HepG2 (cell line): Measurements from ENCODE around the gene TENT4B. TPM values are rescaled to one million over a fixed set of nuclear protein-coding genes. Genes with fewer than 3 reads are reported as not detected.

ENCODE experiments used
- ATAC-seq: fragments of 200-7000 bp; cut with Tn5 transposase; 3 replicates; pipeline ENCODE4 v1.9.1; 2020; ENCODE audit warnings: mild to moderate bottlenecking, moderate library complexity
- BruUV-seq: library from RNA; stranded (reverse); fragments of 400-500 nt; replicated peaks from 2 replicates; lab custom pipeline; 2021; lab: Mats Ljungman, UMichigan
- CTCF ChIA-PET: fragments of 300-600 bp; formaldehyde crosslinking; extraction: SDS; loops from one replicate; lab custom pipeline; 2021; ENCODE audit warnings: low total read pairs, inconsistent platforms, low intra/inter-chr PET ratio; lab: Yijun Ruan, JAX
- POLR2A ChIA-PET: fragments of 350-600 bp; sonication (Branson Sonifier 250); formaldehyde crosslinking; loops from one replicate; lab custom pipeline; 2020; ENCODE audit warnings: antibody characterized with exemption, inconsistent platforms; lab: Yijun Ruan, JAX
- DNase-seq: peaks from one replicate; pipeline ENCODE4 v3.0.0-alpha.2; 2015; ENCODE audit warnings: low spot score
- FAIRE-seq: peaks from 3 replicates; lab custom pipeline; 2011; peaks lifted over from hg19 to GRCh38; lab: Jason Lieb, UNC
- H2AFZ ChIP-seq: one replicate; pipeline ENCODE4 v1.6.1; 2011; ENCODE audit warnings: low read length, inconsistent platforms
- H3K27ac ChIP-seq: fragments of 300-600 bp; 3 replicates; pipeline ENCODE4 v1.8.0; 2011; ENCODE audit warnings: mixed run types, mild to moderate bottlenecking, mixed read lengths, low read length, inconsistent platforms; ENCODE audit not compliant: insufficient read depth; ENCODE audit errors: extremely low read length
- H3K27me3 ChIP-seq, 2 experiments: fragments of 200-600 bp in 1 of 2; 2 replicates in 1 of 2; 3 replicates in 1 of 2; pipeline versions ENCODE4 v1.6.0 to v1.8.0; 2011; ENCODE audit warnings: low read length in 2 of 2, mild to moderate bottlenecking in 2 of 2, moderate library complexity in 2 of 2, inconsistent platforms in 1 of 2; ENCODE audit not compliant: insufficient read depth in 2 of 2, control insufficient read depth in 1 of 2
- H3K36me3 ChIP-seq, 2 experiments: fragments of 200-600 bp in 1 of 2; replicated peaks in 1 of 2; 2 replicates in 1 of 2; 3 replicates in 1 of 2; pipeline versions ENCODE4 v1.5.1 to v1.8.0; 2011; ENCODE audit warnings: low read length in 2 of 2, inconsistent platforms in 1 of 2; ENCODE audit not compliant: insufficient read depth in 2 of 2, control insufficient read depth in 1 of 2
- H3K4me1 ChIP-seq: 2 replicates; pipeline ENCODE4 v1.5.1; 2012; ENCODE audit warnings: low read length, inconsistent platforms; ENCODE audit not compliant: insufficient read depth
- H3K4me2 ChIP-seq: 2 replicates; pipeline ENCODE4 v1.6.0; 2011; ENCODE audit warnings: low read depth, low read length, inconsistent platforms
- H3K4me3 ChIP-seq, 3 experiments: fragments of 200-600 bp in 1 of 3; sonication (generic), shearing (Covaris generic) in 1 of 3; replicated peaks in 1 of 3; 2 replicates each; pipeline ENCODE4 v1.5.1; 2011 to 2016; ENCODE audit warnings: low read length in 3 of 3, inconsistent platforms in 2 of 3, low read depth in 2 of 3, mild to moderate bottlenecking in 2 of 3, control low read depth in 1 of 3, mixed read lengths in 1 of 3; ENCODE audit not compliant: insufficient read depth in 1 of 3
- H3K79me2 ChIP-seq: one replicate; pipeline ENCODE4 v1.6.1; 2011; ENCODE audit warnings: low read length, inconsistent platforms; ENCODE audit not compliant: insufficient read depth
- H3K9ac ChIP-seq: 2 replicates; pipeline ENCODE4 v1.6.0; 2011; ENCODE audit warnings: mild to moderate bottlenecking, low read depth, low read length, inconsistent platforms; ENCODE audit not compliant: insufficient read depth
- H3K9me3 ChIP-seq: 2 replicates; pipeline ENCODE4 v1.5.1; 2012; ENCODE audit warnings: mild to moderate bottlenecking, low read length
- H4K20me1 ChIP-seq: 2 replicates; pipeline ENCODE4 v1.6.0; 2011; ENCODE audit warnings: inconsistent platforms, mild to moderate bottlenecking, low read length, moderate library complexity; ENCODE audit not compliant: insufficient read depth
- ATRX ChIP-seq: sonication (generic); formaldehyde crosslinking; IDR thresholded peaks from 2 replicates; pipeline ENCODE4 v1.4.0; 2020; ENCODE audit warnings: missing genetic modification reagents, borderline replicate concordance
- CEBPZ ChIP-seq: IDR thresholded peaks from 2 replicates; pipeline ENCODE4 v1.6.1; 2012; ENCODE audit warnings: low read length, improper control_type of control experiment
- HOXA9 ChIP-seq: sonication (generic); formaldehyde crosslinking; IDR thresholded peaks from 2 replicates; pipeline ENCODE4 v1.8.1; 2022; ENCODE audit warnings: missing genetic modification reagents, mild to moderate bottlenecking, moderate library complexity, borderline replicate concordance
- IRF2 ChIP-seq: IDR thresholded peaks from 2 replicates; pipeline ENCODE4 v1.6.1; 2018; ENCODE audit warnings: missing genetic modification reagents, missing compliant biosample characterization
- KLF16 ChIP-seq, 2 experiments: sonication (generic) in 1 of 2; formaldehyde crosslinking in 1 of 2; IDR thresholded peaks; 2 replicates each; pipeline versions ENCODE4 v1.6.1 to v1.8.0; 2016 to 2023; ENCODE audit warnings: missing genetic modification reagents in 2 of 2, missing compliant biosample characterization in 1 of 2
- NFE2L2 ChIP-seq: fragments of 150-350 bp; IDR thresholded peaks from 2 replicates; pipeline ENCODE4 v1.6.1; 2014; ENCODE audit warnings: low read length
- PRDM4 ChIP-seq: sonication (generic); formaldehyde crosslinking; IDR thresholded peaks from 2 replicates; pipeline ENCODE4 v1.9.0; 2021; ENCODE audit warnings: missing genetic modification reagents, borderline replicate concordance
- SNAPC2 ChIP-seq: sonication (generic); formaldehyde crosslinking; IDR thresholded peaks from 2 replicates; pipeline ENCODE4 v1.8.1; 2022; ENCODE audit warnings: mild to moderate bottlenecking, missing genetic modification reagents
- XRCC5 ChIP-seq: fragments of 200-400 bp; formaldehyde crosslinking; optimal IDR thresholded peaks from 2 replicates; pipeline ENCODE3; 2017; ENCODE audit warnings: mild to moderate bottlenecking, low read length
- ZNF121 ChIP-seq: sonication (generic); formaldehyde crosslinking; IDR thresholded peaks from 2 replicates; pipeline ENCODE4 v1.5.0; 2020; ENCODE audit warnings: mild to moderate bottlenecking, missing genetic modification reagents
- ZNF136 ChIP-seq: sonication (generic); formaldehyde crosslinking; IDR thresholded peaks from 2 replicates; pipeline ENCODE4 v1.8.1; 2022; ENCODE audit warnings: low read depth, mild to moderate bottlenecking, moderate library complexity, missing genetic modification reagents
- ZNF276 ChIP-seq: sonication (generic); formaldehyde crosslinking; IDR thresholded peaks from 2 replicates; pipeline ENCODE4 v1.4.0; 2020; ENCODE audit warnings: mild to moderate bottlenecking, low read depth, missing genetic modification reagents
- ZNF329 ChIP-seq: sonication (generic); formaldehyde crosslinking; IDR thresholded peaks from 2 replicates; pipeline ENCODE4 v1.9.0; 2021; ENCODE audit warnings: low read depth, mild to moderate bottlenecking, missing genetic modification reagents
- ZNF33B ChIP-seq: sonication (generic); formaldehyde crosslinking; IDR thresholded peaks from 2 replicates; pipeline ENCODE4 v1.5.1; 2020; ENCODE audit warnings: mild to moderate bottlenecking, missing genetic modification reagents
- ZNF550 ChIP-seq: sonication (generic); formaldehyde crosslinking; IDR thresholded peaks from 2 replicates; pipeline ENCODE4 v1.4.0; 2020; ENCODE audit warnings: mild to moderate bottlenecking, missing genetic modification reagents, borderline replicate concordance
- ZNF616 ChIP-seq: sonication (generic); formaldehyde crosslinking; IDR thresholded peaks from 2 replicates; pipeline ENCODE4 v1.5.0; 2020; ENCODE audit warnings: low read depth, mild to moderate bottlenecking, missing genetic modification reagents
- ZNF629 ChIP-seq: sonication (generic); formaldehyde crosslinking; conservative IDR thresholded peaks from 2 replicates; pipeline ENCODE4 v1.5.0; 2020; ENCODE audit warnings: missing genetic modification reagents
- ZNF777 ChIP-seq: sonication (generic); formaldehyde crosslinking; IDR thresholded peaks from 2 replicates; pipeline ENCODE4 v1.4.0; 2020; ENCODE audit warnings: missing genetic modification reagents
- WGBS: methylation state at CpG from one replicate; pipeline ENCODE4 v1.1.6; 2017; ENCODE audit warnings: low lambda C conversion rate; 5-methylcytosine and 5-hydroxymethylcytosine counted together
- in situ Hi-C: cut with HindIII; loops from 2 replicates; pipeline ENCODE4 v1.10.0; 2017; ENCODE audit warnings: low pct_unique_long_range_greater_than_20kb; ENCODE audit not compliant: extremely low pct_ligation_motif_present
- intact Hi-C: fragments of 100-400 bp; cut with micrococcal nuclease; formaldehyde crosslinking; loops from one replicate; pipeline ENCODE4 v1.10.0; 2022; ENCODE audit not compliant: unreplicated experiment
- polyA plus RNA-seq, 8 experiments: library from polyadenylated mRNA; depleted of rRNA in 3 of 8; stranded (reverse) in 7 of 8; unstranded in 1 of 8; fragments of >200 nt; fragmentation: Illumina TruSeq in 4 of 8; extraction: Trizol in 4 of 8; gene quantifications; 2 replicates each; pipeline versions ENCODE4 v1.2.1 to v1.2.3, GENCODE V29; 2011 to 2016; ENCODE audit warnings: low read depth in 4 of 8, missing spikeins in 1 of 8, mixed read lengths in 1 of 8; ENCODE audit not compliant: insufficient read depth in 1 of 8
- total RNA-seq, 5 experiments: library from RNA; depleted of rRNA; stranded (reverse); fragments of >200 nt; fragmentation: Illumina TruSeq; extraction: Trizol; gene quantifications; 2 replicates each; pipeline ENCODE4 v1.2.3, GENCODE V29; 2016; ENCODE audit warnings: low read depth in 1 of 5

The TENT4B gene
- total and polyA plus RNA-seq, 2 of the 13 experiments (the other 11 are each of a cell fraction or from before 2014, with no cell fraction given): 15.0 to 32.8 TPM

GRCh38 chr16:50253514-50253910 is 100.4 kb downstream of the TENT4B start:
- Histone ChIP-seq H2AFZ (no peak overlapping the region), H3K9ac (no peak overlapping the region), H3K4me2 (no peak overlapping the region), H3K4me1 (no peaks in the 10 kb centered on the region), H3K4me3 (no peak overlapping the region), H3K79me2 (no peaks in the 10 kb centered on the region), H4K20me1 (no peaks in the 10 kb centered on the region), H3K27me3 (0 out of 5 replicates have a peak, but pooled peaks cover 0 to 10% of the 10 kb centered on the region in 2 experiments), H3K27ac (no peak overlapping the region), H3K36me3 (no peaks in the 10 kb centered on the region), H3K9me3 (no peaks in the 10 kb centered on the region)
- no peak for DNase-seq
- TF ChIP-seq HOXA9 (CRISPR knock-in tag): no peak
- no peak for TF ChIP-seq ZNF616
- no peak for TF ChIP-seq ZNF329
- TF ChIP-seq CEBPZ: no peak
- no peak for TF ChIP-seq KLF16 (CRISPR knock-in tag; IDR thresholded peaks at IDR 0.05)
- no peak for TF ChIP-seq ZNF550 (CRISPR knock-in tag)
- no peak for TF ChIP-seq ZNF136
- no peak for TF ChIP-seq ZNF777 (CRISPR knock-in tag)
- no peak for TF ChIP-seq SNAPC2 (CRISPR knock-in tag)
- TF ChIP-seq ZNF276 (CRISPR knock-in tag): no peak
- TF ChIP-seq ZNF629 (CRISPR knock-in tag): no peak
- TF ChIP-seq ZNF33B (CRISPR knock-in tag): no peak
- TF ChIP-seq ZNF121: no peak
- no peak for TF ChIP-seq NFE2L2
- no peak for TF ChIP-seq PRDM4 (CRISPR knock-in tag)
- TF ChIP-seq XRCC5: no peak
- TF ChIP-seq ATRX (CRISPR knock-in tag): no peak
- TF ChIP-seq IRF2 (CRISPR knock-in tag): no peak
- no peak for FAIRE-seq
- WGBS: 50% methylated on average over 8 of the region's 8 CpGs
- CTCF ChIA-PET: no interaction called here
- in situ Hi-C loops (no loop called here), intact Hi-C loops (no loop called here)
- POLR2A ChIA-PET: no interaction called here
- no peak for ATAC-seq
- no TSS peak for BruUV-seq
